Suppressor macrophage (primary cell): ENCODE measurements around the gene SHC3.

Source experiments
- DNase-seq, 4 experiments: peaks; one replicate each; pipeline ENCODE4 v3.0.0-alpha.2; 2020 to 2022

SHC3 gene

GRCh38 chr9:89154651-89155336 is 23.8 kb downstream of the SHC3 start:
- DNase-seq: peak; percentile 63 to 86 (median 78)

GRCh38 chr9:89154218-89154617 is 24.4 kb downstream of the SHC3 start:
- DNase-seq: no peak

- DNase-seq: peak; percentile 90 to 95 (median 92)
Observed at GRCh38 chr9:89153232-89154017, 25.2 kb downstream of the SHC3 start.

DNA sequence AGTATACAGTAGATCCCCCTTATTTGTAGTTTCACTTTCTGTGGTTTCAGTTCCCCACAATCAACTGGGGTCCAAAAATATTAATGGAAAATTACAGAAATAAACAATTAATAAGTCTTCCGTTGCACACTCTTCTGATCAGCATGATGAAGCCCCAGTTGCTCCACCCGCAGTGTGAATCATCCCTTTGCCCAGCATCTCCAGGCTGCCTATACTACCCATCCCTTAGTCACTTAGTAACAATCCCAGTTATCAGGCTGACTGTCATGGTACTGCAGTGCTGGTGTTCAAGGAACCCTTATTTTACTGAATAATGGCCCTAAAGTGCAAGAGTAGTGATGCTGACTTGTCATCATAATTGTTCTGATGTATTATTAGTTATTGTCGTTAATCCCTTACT is 28.9 kb downstream of the SHC3 start:
- peak in 3 of 4 experiments; percentile 3 to 12 (median 9) for DNase-seq

- no peak for DNase-seq
Observed at GRCh38 chr9:89145097-89145496, 33.5 kb downstream of the SHC3 start.

GRCh38 chr9:89144238-89144637 is 34.4 kb downstream of the SHC3 start:
- DNase-seq: no peak

- DNase-seq: no peak
Observed at GRCh38 chr9:89143266-89143665, 35.4 kb downstream of the SHC3 start.

DNA sequence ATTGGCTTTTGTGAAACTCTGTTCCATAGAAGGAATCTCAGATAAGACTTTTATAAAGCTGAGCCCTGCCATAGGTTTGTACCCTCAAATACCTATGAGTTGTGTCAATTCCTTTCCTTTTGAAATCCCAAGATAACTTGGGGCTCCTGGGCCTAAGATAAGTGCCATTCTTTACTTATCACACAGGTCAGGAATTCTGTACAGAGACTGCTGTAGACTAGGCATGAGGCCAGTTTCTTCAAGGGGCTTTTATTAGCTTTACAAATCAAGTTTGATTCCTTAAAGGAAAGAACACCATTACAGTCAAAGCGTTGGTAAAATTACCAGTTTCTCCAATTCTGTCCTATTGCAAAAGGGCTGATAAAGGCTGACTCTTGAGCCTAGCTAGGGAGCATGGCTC is 39.2 kb downstream of the SHC3 start:
- DNase-seq: no peak

DNA sequence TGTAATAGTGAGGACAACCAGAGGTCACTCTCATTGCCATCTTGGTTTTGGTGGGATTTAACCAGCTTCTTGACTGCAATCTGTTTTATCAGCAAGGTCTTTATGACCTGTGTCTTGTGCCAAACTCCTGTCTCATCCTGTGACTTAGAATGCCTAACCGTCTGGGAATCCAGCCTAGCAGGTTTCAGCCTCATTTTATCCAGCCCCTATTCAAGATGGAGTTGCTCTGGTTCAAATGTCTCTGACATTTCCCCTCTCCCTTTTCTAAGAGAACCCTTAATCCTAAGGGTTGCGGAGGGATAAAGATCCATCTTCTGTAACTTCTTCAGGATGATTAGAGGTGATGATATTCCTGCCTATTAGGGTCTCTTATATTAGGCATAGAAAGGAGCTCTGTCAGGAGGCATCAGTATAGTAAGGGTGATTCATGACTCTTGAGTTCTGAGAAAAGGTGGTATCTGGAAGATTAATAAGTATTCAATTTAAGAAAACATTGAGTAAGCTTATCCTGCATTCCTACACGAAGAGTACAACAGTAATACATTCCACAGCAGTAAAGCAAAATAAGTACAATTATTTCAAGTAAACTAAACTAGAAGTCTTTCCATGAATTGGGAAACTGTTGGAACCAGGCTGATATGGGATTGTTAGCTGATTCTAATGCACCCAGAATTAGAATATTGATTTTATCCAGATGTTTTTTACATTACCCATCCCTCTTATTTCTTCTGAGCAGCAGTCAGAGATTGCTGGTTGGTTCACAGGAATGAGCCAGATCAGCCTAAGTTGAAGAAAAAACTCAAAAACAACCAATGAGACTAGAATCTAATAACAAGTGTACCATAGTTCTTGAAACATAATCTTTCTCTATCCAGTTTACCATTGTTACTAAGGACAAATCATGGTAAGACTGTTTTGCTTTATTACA is 39.9 kb downstream of the SHC3 start:
- DNase-seq: no peak

DNA sequence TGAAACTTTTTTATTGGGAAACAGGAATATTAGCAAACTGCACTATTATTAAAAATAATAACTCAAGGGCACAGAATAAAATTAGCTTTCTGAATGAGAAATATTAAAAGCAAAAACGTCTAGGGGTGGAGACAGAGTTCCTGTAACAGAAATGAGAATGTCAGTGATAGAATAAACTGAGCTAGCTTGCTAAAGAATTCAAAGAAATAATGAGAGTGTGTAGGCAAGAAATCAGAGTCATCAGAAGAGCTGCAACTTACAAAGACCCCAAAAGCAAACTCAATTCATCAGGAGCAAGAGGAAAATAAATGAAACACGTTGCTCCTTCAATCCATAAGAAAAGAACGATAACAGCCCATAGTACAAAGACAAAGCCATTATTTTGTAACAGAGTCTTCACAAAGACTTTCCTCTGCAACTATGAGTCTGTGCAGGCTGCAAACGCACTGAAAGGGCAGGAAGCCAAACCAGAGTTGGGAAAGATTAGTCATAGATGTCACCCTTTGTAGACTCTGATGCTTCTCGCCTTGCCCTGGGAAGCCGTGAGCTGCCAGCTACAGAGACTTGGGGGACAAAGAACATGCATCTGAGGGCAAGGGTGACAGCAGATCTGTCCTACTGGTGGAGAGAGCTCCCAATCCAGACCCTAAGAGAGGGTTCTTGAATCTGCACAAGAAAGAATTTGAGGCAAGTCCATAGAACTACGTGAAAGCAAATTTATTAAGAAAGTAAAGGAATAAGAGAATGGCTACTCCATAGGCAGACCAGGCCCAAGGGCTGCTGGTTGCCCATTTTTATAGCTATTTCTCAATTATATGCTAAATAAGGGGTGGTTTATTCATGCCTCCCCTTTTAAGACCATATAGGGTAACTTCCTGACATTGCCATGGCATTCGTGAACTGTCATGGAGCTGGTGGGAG is 40.8 kb downstream of the SHC3 start:
- peak; percentile 6 to 34 (median 29) for DNase-seq

DNA sequence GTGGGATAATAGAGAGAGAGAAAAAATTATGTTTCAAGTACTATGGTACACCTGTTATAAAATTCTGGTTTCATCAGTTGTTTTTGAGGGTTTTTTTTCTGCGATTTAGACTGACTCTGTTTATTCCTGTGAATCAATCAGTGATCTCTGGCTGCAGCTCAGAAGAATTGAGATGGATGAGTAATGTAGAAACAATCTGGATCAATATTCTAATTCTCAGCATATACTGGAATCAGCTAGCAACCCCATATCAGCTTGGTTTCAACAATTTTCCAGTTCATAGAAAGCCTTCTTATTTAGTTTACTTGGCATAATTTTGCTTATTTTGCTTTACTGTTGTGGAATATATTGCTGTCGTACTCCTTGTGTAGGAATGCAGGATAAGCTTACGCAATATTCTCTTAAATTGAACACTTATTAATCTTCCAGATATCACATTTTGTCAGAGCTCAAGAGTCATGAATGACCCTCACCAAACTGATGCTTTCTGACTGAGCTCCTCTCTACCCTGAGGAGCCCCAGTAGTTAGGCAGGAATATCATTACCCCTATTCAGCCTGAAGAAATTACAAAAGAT is 42.9 kb downstream of the SHC3 start:
- DNase-seq: no peak

- DNase-seq: no peak
Observed at GRCh38 chr9:89134709-89135108, 43.9 kb downstream of the SHC3 start.

DNA sequence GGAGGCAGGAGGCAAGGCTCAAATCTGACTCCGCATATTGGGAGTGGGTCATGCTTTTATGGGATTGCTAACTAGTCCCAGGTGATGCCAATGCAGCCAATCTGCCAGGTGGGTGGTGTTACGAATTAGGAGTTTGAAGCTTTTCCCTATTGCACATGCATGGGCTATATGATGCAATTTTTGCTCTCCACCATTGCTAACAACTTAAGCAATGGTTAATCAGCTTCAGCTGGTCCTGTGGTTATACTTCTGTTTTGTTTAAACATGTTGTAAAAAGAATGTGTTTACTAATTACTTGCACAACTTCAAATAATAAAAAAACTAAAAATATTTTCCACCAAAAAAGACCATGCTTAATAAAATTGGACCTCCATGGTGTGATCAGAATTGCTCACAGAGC is 55.7 kb downstream of the SHC3 start:
- DNase-seq: peak in 1 of 4 experiments; percentile 9

GRCh38 chr9:89120704-89121103 is 57.9 kb downstream of the SHC3 start:
- DNase-seq: no peak

GRCh38 chr9:89116805-89117192 is 61.8 kb downstream of the SHC3 start:
- no peak for DNase-seq

DNA sequence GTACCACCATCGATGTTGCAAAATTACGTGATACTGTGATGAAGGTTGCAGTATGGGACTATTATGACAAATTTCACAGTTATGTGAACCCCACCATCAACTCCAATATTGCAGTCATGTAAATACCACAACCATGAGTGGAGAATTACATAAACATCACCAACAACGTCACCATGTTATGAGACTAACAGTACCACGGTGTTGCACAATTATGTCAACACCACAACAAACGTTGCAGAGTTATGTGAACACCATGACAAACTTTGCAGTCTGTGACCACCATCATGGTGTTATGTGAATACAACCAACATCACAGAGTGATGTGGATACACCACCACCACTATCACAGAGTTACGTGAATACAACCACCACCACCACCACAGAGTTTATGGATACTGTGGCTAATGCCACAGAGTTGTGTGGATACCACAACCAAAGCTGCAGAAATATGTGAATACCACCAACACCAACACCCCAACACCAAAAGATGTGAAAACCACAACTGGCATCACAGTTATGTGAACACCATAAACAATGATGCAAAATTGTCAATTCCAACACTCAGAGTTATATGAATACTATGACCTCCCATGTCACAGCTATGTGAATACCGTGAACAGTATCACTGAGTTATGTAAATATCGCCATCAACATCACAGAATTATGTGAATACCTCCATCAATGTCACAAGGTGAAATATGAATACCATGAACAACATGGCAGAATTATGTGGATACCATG is 62.4 kb downstream of the SHC3 start:
- DNase-seq: no peak

- no peak for DNase-seq
Observed at GRCh38 chr9:89115426-89115825, 63.2 kb downstream of the SHC3 start.

GRCh38 chr9:89114741-89115140 is 63.9 kb downstream of the SHC3 start:
- no peak for DNase-seq

DNA sequence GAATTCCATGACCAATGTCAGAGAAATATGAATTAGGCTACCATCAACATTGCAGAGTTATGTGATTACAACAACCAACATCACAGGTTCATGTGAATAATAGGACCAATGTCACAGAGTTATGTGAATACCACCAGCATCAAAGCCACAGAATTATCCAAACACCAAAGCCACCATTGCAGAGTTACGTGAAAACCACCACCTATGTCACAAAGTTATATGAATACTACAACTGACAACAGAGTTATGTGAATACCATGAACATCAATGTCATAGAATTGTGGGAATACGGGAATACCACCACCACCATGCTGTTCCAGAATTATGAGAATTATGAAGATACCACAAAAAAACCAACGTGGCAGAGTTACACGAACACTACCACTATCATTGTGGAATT is 64.8 kb downstream of the SHC3 start:
- no peak for DNase-seq

DNA sequence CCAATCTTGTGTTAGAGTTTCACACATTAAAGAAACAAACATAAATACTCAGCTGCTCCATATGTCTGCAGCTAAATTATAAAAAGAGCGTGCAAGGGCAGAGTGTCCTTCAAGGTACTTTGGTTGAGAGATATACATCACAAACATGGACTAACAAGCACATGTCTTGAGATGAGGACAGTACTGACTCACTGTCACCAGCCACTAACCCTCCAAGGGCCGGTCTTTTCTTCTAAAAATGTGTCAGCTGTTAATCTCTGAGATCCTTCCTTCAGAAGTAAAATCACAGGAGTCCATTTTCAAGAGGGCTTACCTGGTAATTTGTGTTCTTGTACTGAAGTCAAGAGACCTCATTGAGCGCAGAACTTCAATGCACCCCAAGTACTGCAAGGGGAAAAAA is 66.4 kb downstream of the SHC3 start:
- DNase-seq: no peak

GRCh38 chr9:89109666-89110065 is 69.0 kb downstream of the SHC3 start:
- DNase-seq: no peak
